Measurements from ENCODE around the gene NRP2.

NRP2 gene

DNA sequence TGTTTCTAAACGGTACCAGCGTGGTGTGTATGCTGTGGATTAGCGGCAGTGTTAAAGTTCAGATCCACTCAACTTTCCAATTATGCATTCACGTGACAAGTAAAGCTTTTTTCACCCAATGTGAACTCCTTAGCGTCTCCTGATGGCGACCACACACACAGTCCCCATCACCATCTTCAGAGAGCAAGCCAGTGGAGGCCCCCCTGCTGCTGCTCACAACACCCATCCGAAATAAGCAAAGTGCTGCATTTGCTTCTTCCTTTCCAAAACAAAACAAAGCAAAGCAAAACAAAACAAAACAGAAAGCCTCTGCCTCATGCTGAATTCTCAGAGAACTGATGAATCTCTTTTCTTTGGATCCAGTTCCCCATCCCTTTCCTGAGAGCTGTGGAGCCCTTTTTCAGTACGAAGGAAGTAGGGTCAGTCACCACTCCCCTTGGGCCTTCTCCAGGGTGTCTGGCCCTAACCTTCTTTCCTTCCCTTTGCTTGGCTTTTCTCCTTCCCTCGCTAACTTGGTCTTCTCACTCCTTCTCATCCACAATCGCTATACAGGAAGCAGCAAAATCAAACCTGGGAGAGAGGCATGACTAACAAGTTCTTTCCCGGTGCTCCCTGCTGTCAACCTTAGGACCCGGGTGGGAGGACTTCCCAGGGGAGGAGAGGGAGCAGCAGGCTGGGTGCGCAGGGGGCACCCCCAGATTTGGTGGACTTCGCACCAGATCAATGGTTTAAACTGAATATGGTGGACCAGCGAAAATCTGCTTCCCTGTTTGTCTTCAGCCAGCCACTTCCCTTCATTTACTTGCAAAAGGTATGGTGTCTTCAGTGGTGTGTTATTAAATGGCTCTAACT is 56.0 kb downstream of the NRP2 start:
- Histone ChIP-seq H3K36me3 (ENCODE audit: control insufficient read depth, insufficient read depth, low read length) (no peaks in the 10 kb centered on the region), H3K4me3 (replicated peaks; ENCODE audit: low read depth, low read length) (no peak overlapping the region), H3K27me3 (replicated peaks; ENCODE audit: control insufficient read depth, insufficient read depth, low read length) (no peaks in the 10 kb centered on the region; the same call in 1 of the 2 replicates)
- TF ChIP-seq, protein P1, sequence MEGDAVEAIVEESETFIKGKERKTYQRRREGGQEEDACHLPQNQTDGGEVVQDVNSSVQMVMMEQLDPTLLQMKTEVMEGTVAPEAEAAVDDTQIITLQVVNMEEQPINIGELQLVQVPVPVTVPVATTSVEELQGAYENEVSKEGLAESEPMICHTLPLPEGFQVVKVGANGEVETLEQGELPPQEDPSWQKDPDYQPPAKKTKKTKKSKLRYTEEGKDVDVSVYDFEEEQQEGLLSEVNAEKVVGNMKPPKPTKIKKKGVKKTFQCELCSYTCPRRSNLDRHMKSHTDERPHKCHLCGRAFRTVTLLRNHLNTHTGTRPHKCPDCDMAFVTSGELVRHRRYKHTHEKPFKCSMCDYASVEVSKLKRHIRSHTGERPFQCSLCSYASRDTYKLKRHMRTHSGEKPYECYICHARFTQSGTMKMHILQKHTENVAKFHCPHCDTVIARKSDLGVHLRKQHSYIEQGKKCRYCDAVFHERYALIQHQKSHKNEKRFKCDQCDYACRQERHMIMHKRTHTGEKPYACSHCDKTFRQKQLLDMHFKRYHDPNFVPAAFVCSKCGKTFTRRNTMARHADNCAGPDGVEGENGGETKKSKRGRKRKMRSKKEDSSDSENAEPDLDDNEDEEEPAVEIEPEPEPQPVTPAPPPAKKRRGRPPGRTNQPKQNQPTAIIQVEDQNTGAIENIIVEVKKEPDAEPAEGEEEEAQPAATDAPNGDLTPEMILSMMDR (IDR thresholded peaks at IDR 0.05; ENCODE audit: insufficient read depth, low read length, poor library complexity, severe bottlenecking) = no peak
- DNase-seq (ENCODE audit: extremely low read depth, insufficient read length) = no peak

DNA sequence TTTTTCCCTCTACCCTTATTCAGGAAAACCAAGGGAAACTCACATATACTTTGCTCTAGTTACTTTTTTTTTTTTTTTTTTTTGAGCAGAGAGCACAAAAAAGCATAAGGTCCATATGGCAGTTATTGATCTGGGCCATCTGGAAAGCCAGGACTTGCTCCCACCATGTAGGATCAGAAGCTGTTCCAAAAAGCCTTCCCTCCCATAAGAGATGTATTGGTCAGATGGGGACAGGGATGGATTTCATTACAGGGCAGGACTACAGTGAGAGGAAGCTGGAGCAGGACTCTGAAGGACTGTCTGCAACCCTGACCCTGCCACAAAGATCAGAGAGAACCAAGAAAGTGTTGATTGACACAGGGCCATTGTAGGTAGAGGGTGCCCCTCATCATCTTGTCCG is 57.3 kb downstream of the NRP2 start:
- no peaks in the 10 kb centered on the region for H3K36me3 ChIP-seq (ENCODE audit: control insufficient read depth, insufficient read depth, low read length)
- TF ChIP-seq, protein P1 (IDR thresholded peaks at IDR 0.05; ENCODE audit: insufficient read depth, low read length, poor library complexity, severe bottlenecking) = no peak
- DNase-seq (ENCODE audit: extremely low read depth, insufficient read length) = no peak
- no peak overlapping the region for H3K4me3 ChIP-seq (replicated peaks; ENCODE audit: low read depth, low read length)
- H3K27me3 ChIP-seq (replicated peaks; ENCODE audit: control insufficient read depth, insufficient read depth, low read length) = no peaks in the 10 kb centered on the region; the same call in 1 of the 2 replicates

DNA sequence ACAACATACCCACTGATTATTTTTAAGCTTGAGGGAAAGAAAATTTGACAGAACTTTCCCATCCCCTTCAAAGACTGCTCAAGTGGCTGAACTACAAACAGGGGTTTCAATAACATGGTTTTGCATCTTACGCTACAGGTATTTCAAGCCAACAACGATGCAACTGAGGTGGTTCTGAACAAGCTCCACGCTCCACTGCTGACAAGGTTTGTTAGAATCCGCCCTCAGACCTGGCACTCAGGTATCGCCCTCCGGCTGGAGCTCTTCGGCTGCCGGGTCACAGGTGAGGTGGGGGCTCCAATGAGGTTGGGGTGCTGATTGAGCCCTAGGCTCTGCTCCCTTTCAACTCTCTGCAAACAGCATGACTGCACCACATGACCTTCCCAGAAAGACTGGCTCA is 58.1 kb downstream of the NRP2 start:
- no peak for DNase-seq (ENCODE audit: extremely low read depth, insufficient read length)
- no peak overlapping the region for H3K4me3 ChIP-seq (replicated peaks; ENCODE audit: low read depth, low read length)
- no peaks in the 10 kb centered on the region; the same call in 1 of the 2 replicates for H3K27me3 ChIP-seq (replicated peaks; ENCODE audit: control insufficient read depth, insufficient read depth, low read length)
- TF ChIP-seq, protein P1 (IDR thresholded peaks at IDR 0.05; ENCODE audit: insufficient read depth, low read length, poor library complexity, severe bottlenecking) = no peak
- H3K36me3 ChIP-seq (ENCODE audit: control insufficient read depth, insufficient read depth, low read length) = no peaks in the 10 kb centered on the region

DNA sequence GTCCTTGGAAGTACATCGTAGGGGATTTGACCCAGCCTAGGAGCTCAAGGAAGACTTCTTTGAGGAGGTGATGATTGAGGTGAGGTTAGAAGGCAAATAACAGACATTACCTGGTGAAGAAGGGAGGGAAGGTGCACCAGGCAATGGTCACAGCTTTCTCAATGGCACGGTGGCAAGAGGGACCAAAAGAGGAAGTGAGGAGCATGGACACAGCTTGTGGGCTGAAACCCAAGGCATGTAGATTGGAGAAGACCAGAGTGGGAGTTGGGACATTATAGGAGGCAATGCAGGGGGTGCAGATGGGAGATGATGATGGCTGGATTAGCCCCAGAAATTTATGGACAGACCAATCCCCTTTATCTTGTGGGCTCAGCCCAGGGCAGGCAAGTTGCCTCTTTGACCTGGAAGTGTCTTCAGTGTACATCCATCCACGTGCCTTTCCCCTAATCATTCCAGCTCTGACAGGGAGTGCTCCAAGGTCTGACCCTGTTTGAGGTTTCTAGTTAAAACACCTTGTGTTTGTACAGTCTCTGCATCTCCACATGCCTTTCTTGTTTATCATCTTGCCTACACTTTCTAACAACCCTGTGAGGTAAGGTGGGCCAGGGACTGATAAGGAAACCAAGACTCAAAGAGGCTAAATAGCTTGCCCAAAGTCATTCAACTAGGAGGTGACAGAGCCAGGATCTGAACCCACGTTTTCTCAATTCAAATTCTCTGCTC is 59.1 kb downstream of the NRP2 start:
- H3K4me3 ChIP-seq (replicated peaks; ENCODE audit: low read depth, low read length) = no peak overlapping the region
- H3K27me3 ChIP-seq (replicated peaks; ENCODE audit: control insufficient read depth, insufficient read depth, low read length) = no peaks in the 10 kb centered on the region; the same call in 1 of the 2 replicates
- DNase-seq (ENCODE audit: extremely low read depth, insufficient read length) = no peak
- TF ChIP-seq, protein P1 (IDR thresholded peaks at IDR 0.05; ENCODE audit: insufficient read depth, low read length, poor library complexity, severe bottlenecking) = no peak
- H3K36me3 ChIP-seq (ENCODE audit: control insufficient read depth, insufficient read depth, low read length) = no peaks in the 10 kb centered on the region

DNA sequence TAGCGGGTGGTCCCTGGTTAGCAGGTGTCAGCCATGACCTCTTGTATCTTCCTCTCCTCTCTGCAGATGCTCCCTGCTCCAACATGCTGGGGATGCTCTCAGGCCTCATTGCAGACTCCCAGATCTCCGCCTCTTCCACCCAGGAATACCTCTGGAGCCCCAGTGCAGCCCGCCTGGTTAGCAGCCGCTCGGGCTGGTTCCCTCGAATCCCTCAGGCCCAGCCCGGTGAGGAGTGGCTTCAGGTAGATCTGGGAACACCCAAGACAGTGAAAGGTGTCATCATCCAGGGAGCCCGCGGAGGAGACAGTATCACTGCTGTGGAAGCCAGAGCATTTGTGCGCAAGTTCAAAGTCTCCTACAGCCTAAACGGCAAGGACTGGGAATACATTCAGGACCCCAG is 60.8 kb downstream of the NRP2 start:
- TF ChIP-seq, protein P1 (IDR thresholded peaks at IDR 0.05; ENCODE audit: insufficient read depth, low read length, poor library complexity, severe bottlenecking) = no peak
- H3K4me3 ChIP-seq (replicated peaks; ENCODE audit: low read depth, low read length) = no peak overlapping the region
- H3K36me3 ChIP-seq (ENCODE audit: control insufficient read depth, insufficient read depth, low read length) = no peaks in the 10 kb centered on the region
- H3K27me3 ChIP-seq (replicated peaks; ENCODE audit: control insufficient read depth, insufficient read depth, low read length) = no peaks in the 10 kb centered on the region; the same call in 1 of the 2 replicates
- no peak for DNase-seq (ENCODE audit: extremely low read depth, insufficient read length)
